DND-41 (cell line): Measurements from ENCODE around the gene RASL10B.

ENCODE experiments used
- ATAC-seq: fragments of 200-7000 bp; cut with Tn5 transposase; 3 replicates; pipeline ENCODE4 v1.9.1; 2021; ENCODE audit warnings: low read depth; ENCODE audit not compliant: insufficient read depth
- DNase-seq: peaks from one replicate; pipeline ENCODE4 v3.0.0-alpha.2; 2020
- H2AFZ ChIP-seq: 2 replicates; pipeline ENCODE4 v1.6.0; 2012; ENCODE audit warnings: low read depth, low read length
- H3K27ac ChIP-seq: 2 replicates; pipeline ENCODE4 v1.5.1; 2012; ENCODE audit warnings: low read length, inconsistent platforms
- H3K27me3 ChIP-seq: fragments of 200-600 bp; sonication (generic); 2 replicates; pipeline ENCODE4 v1.6.0; 2012; ENCODE audit warnings: low read length, mild to moderate bottlenecking, inconsistent platforms; ENCODE audit not compliant: insufficient read depth, poor library complexity
- H3K36me3 ChIP-seq: 2 replicates; pipeline ENCODE4 v1.5.1; 2012; ENCODE audit warnings: low read length, inconsistent platforms; ENCODE audit not compliant: insufficient read depth
- H3K4me1 ChIP-seq: 2 replicates; pipeline ENCODE4 v1.5.1; 2012; ENCODE audit warnings: mild to moderate bottlenecking, low read length; ENCODE audit not compliant: insufficient read depth
- H3K4me2 ChIP-seq: 2 replicates; pipeline ENCODE4 v1.6.0; 2012; ENCODE audit warnings: mild to moderate bottlenecking, moderate library complexity, low read length, inconsistent platforms; ENCODE audit not compliant: insufficient read depth
- H3K4me3 ChIP-seq, 2 experiments: fragments of 200-600 bp in 1 of 2; shearing (Covaris generic) in 1 of 2; 2 replicates each; pipeline ENCODE4 v1.5.1; 2012 to 2016; ENCODE audit warnings: inconsistent platforms in 2 of 2, low read length in 2 of 2, mild to moderate bottlenecking in 2 of 2, low read depth in 1 of 2, moderate library complexity in 1 of 2
- H3K79me2 ChIP-seq: 2 replicates; pipeline ENCODE4 v1.6.0; 2012; ENCODE audit warnings: low read length, inconsistent platforms; ENCODE audit not compliant: insufficient read depth
- H3K9ac ChIP-seq: 2 replicates; pipeline ENCODE4 v1.6.0; 2012; ENCODE audit warnings: low read depth, mild to moderate bottlenecking, inconsistent platforms, low read length, moderate library complexity
- H3K9me3 ChIP-seq: 2 replicates; pipeline ENCODE4 v1.5.1; 2012; ENCODE audit warnings: low read length, moderate library complexity, mild to moderate bottlenecking, inconsistent platforms; ENCODE audit not compliant: insufficient read depth, severe bottlenecking
- H4K20me1 ChIP-seq: 2 replicates; pipeline ENCODE4 v1.6.0; 2012; ENCODE audit warnings: low read length; ENCODE audit not compliant: insufficient read depth
- CTCF ChIP-seq: IDR thresholded peaks from 2 replicates; pipeline ENCODE4 v1.5.1; 2012; ENCODE audit warnings: borderline replicate concordance, low read length, moderate library complexity, mild to moderate bottlenecking; ENCODE audit not compliant: poor library complexity, severe bottlenecking; ENCODE audit errors: extremely low read depth
- EZH2 ChIP-seq: IDR thresholded peaks from 3 replicates; pipeline ENCODE4 v1.6.1; 2012; ENCODE audit warnings: borderline replicate concordance, low read depth, mild to moderate bottlenecking, moderate library complexity, low read length, inconsistent platforms; ENCODE audit not compliant: severe bottlenecking

RASL10B gene

GRCh38 chr17:35726127-35726952 is 5.1 kb upstream of the RASL10B start:
- Histone ChIP-seq H3K4me3 (no peak overlapping the region), H3K27ac (no peak overlapping the region)

GRCh38 chr17:35726953-35727460 is 4.4 kb upstream of the RASL10B start:
- ATAC-seq = no peak
- no peak overlapping the region for H2AFZ ChIP-seq
- H4K20me1 ChIP-seq = peaks cover 3% of the 10 kb centered on the region; the same call in 1 of the 2 replicates
- no peak overlapping the region for H3K4me2 ChIP-seq
- no peak overlapping the region for H3K27ac ChIP-seq
- H3K9ac ChIP-seq = no peak overlapping the region
- no peak for DNase-seq
- H3K79me2 ChIP-seq = no peaks in the 10 kb centered on the region
- H3K27me3 ChIP-seq = no peaks in the 10 kb centered on the region
- H3K4me3 ChIP-seq = no peak overlapping the region
- H3K36me3 ChIP-seq = peaks cover 45% of the 10 kb centered on the region
- no peaks in the 10 kb centered on the region for H3K9me3 ChIP-seq
- H3K4me1 ChIP-seq = peaks cover 9% of the 10 kb centered on the region
- TF ChIP-seq CTCF (no peak), EZH2 (no peak)

More at GRCh38 chr17:35726127-35726952, 5.1 kb upstream of the RASL10B start:
- H4K20me1 ChIP-seq = peaks cover 3% of the 10 kb centered on the region; the same call in 1 of the 2 replicates
- no peak overlapping the region for H2AFZ ChIP-seq
- no peaks in the 10 kb centered on the region for H3K9me3 ChIP-seq
- H3K36me3 ChIP-seq = peaks cover 47% of the 10 kb centered on the region
- DNase-seq = no peak
- no peaks in the 10 kb centered on the region for H3K27me3 ChIP-seq
- TF ChIP-seq CTCF (no peak), EZH2 (no peak)
- no peak for ATAC-seq
- H3K4me1 ChIP-seq = peaks cover 6% of the 10 kb centered on the region
- H3K4me2 ChIP-seq = no peak overlapping the region
- no peaks in the 10 kb centered on the region for H3K79me2 ChIP-seq
- no peak overlapping the region for H3K9ac ChIP-seq

GRCh38 chr17:35727635-35728034 is 3.8 kb upstream of the RASL10B start:
- ATAC-seq = no peak
- peaks cover 45% of the 10 kb centered on the region for H3K36me3 ChIP-seq
- no peak overlapping the region for H3K4me2 ChIP-seq
- H4K20me1 ChIP-seq = peaks cover 3% of the 10 kb centered on the region; the same call in 1 of the 2 replicates
- DNase-seq = no peak
- no peak overlapping the region for H3K27ac ChIP-seq
- TF ChIP-seq EZH2 (no peak), CTCF (no peak)
- H3K9me3 ChIP-seq = no peaks in the 10 kb centered on the region
- peaks cover 11% of the 10 kb centered on the region for H3K4me1 ChIP-seq
- H3K27me3 ChIP-seq = no peaks in the 10 kb centered on the region
- H2AFZ ChIP-seq = no peak overlapping the region
- no peak overlapping the region for H3K9ac ChIP-seq
- H3K79me2 ChIP-seq = no peaks in the 10 kb centered on the region
- no peak overlapping the region for H3K4me3 ChIP-seq
